ENCODE results near the gene MLANA. TPM values are rescaled to one million over a fixed set of nuclear protein-coding genes. Genes with fewer than 3 reads are reported as not detected.
"Not testable (repeated sequence)": the region's sequence is repeated elsewhere in the genome, so short reads cannot be mapped to it uniquely, and the experiment has no call there.

The MLANA gene
- total RNA-seq, 3 donors from 2014 or later: not detected

GRCh38 chr9:5873439-5873838 lies 17.2 kb upstream of the MLANA start:
- H3K27ac ChIP-seq: no peak overlapping the region
- no peak for TF ChIP-seq CTCF (IDR thresholded peaks at IDR 0.05)
- no peaks in the 10 kb centered on the region for H3K36me3 ChIP-seq
- H3K4me1 ChIP-seq: no peaks in the 10 kb centered on the region
- no peaks in the 10 kb centered on the region for H3K27me3 ChIP-seq
- DNase-seq (ENCODE audit: low spot score in 2 of 2): no peak
- H3K9me3 ChIP-seq: no peaks in the 10 kb centered on the region
- intact Hi-C loops (cut with DNase I; ENCODE audit: low total_unique reads): no loop called here
- no peak overlapping the region for H3K4me3 ChIP-seq

GRCh38 chr9:5874048-5874447 lies 16.6 kb upstream of the MLANA start:
- no peak for DNase-seq (ENCODE audit: low spot score in 2 of 2)
- Histone ChIP-seq H3K9me3 (no peaks in the 10 kb centered on the region), H3K27ac (no peak overlapping the region), H3K27me3 (no peaks in the 10 kb centered on the region), H3K4me3 (no peak overlapping the region), H3K4me1 (no peaks in the 10 kb centered on the region), H3K36me3 (no peaks in the 10 kb centered on the region)
- TF ChIP-seq POLR2AphosphoS5 (IDR thresholded peaks at IDR 0.05) (no peak), CTCF (IDR thresholded peaks at IDR 0.05) (no peak), POLR2A (IDR thresholded peaks at IDR 0.05) (no peak)
- intact Hi-C loops (cut with DNase I; ENCODE audit: low total_unique reads): no loop called here

- no peak for DNase-seq (ENCODE audit: low spot score in 2 of 2)
- no peaks in the 10 kb centered on the region for H3K4me1 ChIP-seq
- no peaks in the 10 kb centered on the region for H3K36me3 ChIP-seq
- TF ChIP-seq CTCF (IDR thresholded peaks at IDR 0.05) (no peak), POLR2A (IDR thresholded peaks at IDR 0.05) (no peak), POLR2AphosphoS5 (IDR thresholded peaks at IDR 0.05) (no peak)
- no peaks in the 10 kb centered on the region for H3K9me3 ChIP-seq
- intact Hi-C loops (cut with DNase I; ENCODE audit: low total_unique reads): no loop called here
- no peak overlapping the region for H3K27ac ChIP-seq
- H3K27me3 ChIP-seq: no peaks in the 10 kb centered on the region
- no peak overlapping the region for H3K4me3 ChIP-seq
Measured at GRCh38 chr9:5876026-5876425, 14.7 kb upstream of the MLANA start.

GRCh38 chr9:5876711-5877110 lies 14.0 kb upstream of the MLANA start:
- H3K9me3 ChIP-seq: no peaks in the 10 kb centered on the region
- no peak overlapping the region for H3K27ac ChIP-seq
- intact Hi-C loops (cut with DNase I; ENCODE audit: low total_unique reads): no loop called here
- TF ChIP-seq POLR2AphosphoS5 (IDR thresholded peaks at IDR 0.05): no peak
- TF ChIP-seq CTCF (IDR thresholded peaks at IDR 0.05): no peak
- no peak for TF ChIP-seq POLR2A (IDR thresholded peaks at IDR 0.05)
- H3K4me3 ChIP-seq: no peak overlapping the region
- H3K36me3 ChIP-seq: no peaks in the 10 kb centered on the region
- no peaks in the 10 kb centered on the region for H3K27me3 ChIP-seq
- DNase-seq (ENCODE audit: low spot score in 2 of 2): no peak
- H3K4me1 ChIP-seq: no peaks in the 10 kb centered on the region

GRCh38 chr9:5879419-5880181 lies 11.1 kb upstream of the MLANA start:
- no peak for DNase-seq (ENCODE audit: low spot score in 2 of 2)
- Histone ChIP-seq H3K9me3 (no peaks in the 10 kb centered on the region), H3K4me1 (no peaks in the 10 kb centered on the region), H3K36me3 (no peaks in the 10 kb centered on the region), H3K27ac (peak overlapping the region in 1 of 2 donors; percentile 69), H3K27me3 (no peaks in the 10 kb centered on the region), H3K4me3 (peak overlapping the region in 1 of 3 donors; percentile 46)
- intact Hi-C loops (cut with DNase I; ENCODE audit: low total_unique reads): loop anchor here (5.0 kb wide), 1 partner anchor 193 kb away; no protein-coding TSS in a partner anchor
- TF ChIP-seq POLR2AphosphoS5 (IDR thresholded peaks at IDR 0.05) (no peak), POLR2A (IDR thresholded peaks at IDR 0.05) (no peak), CTCF (IDR thresholded peaks at IDR 0.05) (no peak)

- DNase-seq (ENCODE audit: low spot score in 2 of 2); H3K4me1 ChIP-seq; H3K27me3 ChIP-seq; H3K36me3 ChIP-seq; H3K27ac ChIP-seq; H3K9me3 ChIP-seq; H3K4me3 ChIP-seq: not testable (repeated sequence)
- intact Hi-C loops (cut with DNase I; ENCODE audit: low total_unique reads): loop anchor here (5.0 kb wide), 1 partner anchor 190 kb away; no protein-coding TSS in a partner anchor
Measured at GRCh38 chr9:5882244-5883012, 8.3 kb upstream of the MLANA start.

All from breast epithelium (tissue), 4 donors.